G401 (cell line): ENCODE data around the gene LASP1. TPM values are rescaled to one million over a fixed set of nuclear protein-coding genes. Genes with fewer than 3 reads are reported as not detected.
A peak's percentile ranks its signal among the peaks of the same experiment; 100 is the strongest.

Experiments used
- DNase-seq: peaks from one replicate; pipeline ENCODE4 v3.0.0-alpha.2; 2015; ENCODE audit warnings: low spot score
- in situ Hi-C: cut with HindIII; loops from 2 replicates; pipeline ENCODE4 v1.10.0; 2016; ENCODE audit warnings: low sequenced_read_pairs, mixed read lengths
- total RNA-seq: library from RNA; depleted of rRNA; stranded (reverse); fragments of >200 nt; shearing (Covaris generic); gene quantifications from 2 replicates; pipeline ENCODE4 v1.2.3, GENCODE V29; 2014

The LASP1 gene
- total RNA-seq, 1 experiment from 2014 or later = 136 TPM

- DNase-seq = peak; percentile 60
- in situ Hi-C loops = no loop called here
These were observed 1.7 kb upstream of the LASP1 start for GRCh38 chr17:38867968-38868816.

- in situ Hi-C loops = no loop called here
These were observed 887 bp upstream of the LASP1 start for GRCh38 chr17:38868817-38869525.

GRCh38 chr17:38870259-38871165, 654 bp downstream of the LASP1 start:
- in situ Hi-C loops = no loop called here

More at GRCh38 chr17:38868817-38869525, 887 bp upstream of the LASP1 start:
- DNase-seq = peak; percentile 92

GRCh38 chr17:38871247-38872015, 1.6 kb downstream of the LASP1 start:
- in situ Hi-C loops = no loop called here
- peak; percentile 24 for DNase-seq

More at GRCh38 chr17:38870259-38871165, 654 bp downstream of the LASP1 start:
- DNase-seq = peak; percentile 61

- in situ Hi-C loops = no loop called here
- no peak for DNase-seq
These were observed 2.2 kb downstream of the LASP1 start for GRCh38 chr17:38872027-38872511.

- in situ Hi-C loops = no loop called here
- no peak for DNase-seq
These were observed 3.0 kb downstream of the LASP1 start for GRCh38 chr17:38872671-38873385.

- no peak for DNase-seq
- in situ Hi-C loops = no loop called here
These were observed 4.0 kb downstream of the LASP1 start for GRCh38 chr17:38873640-38874380.

GRCh38 chr17:38874505-38875400, 4.9 kb downstream of the LASP1 start:
- in situ Hi-C loops = no loop called here
- no peak for DNase-seq

- DNase-seq = no peak
- in situ Hi-C loops = no loop called here
These were observed 5.7 kb downstream of the LASP1 start for GRCh38 chr17:38875477-38876075.

GRCh38 chr17:38877130-38877851, 7.4 kb downstream of the LASP1 start:
- no peak for DNase-seq
- in situ Hi-C loops = no loop called here

GRCh38 chr17:38879878-38880665, 10.2 kb downstream of the LASP1 start:
- in situ Hi-C loops = no loop called here

GRCh38 chr17:38881600-38882191, 11.8 kb downstream of the LASP1 start:
- in situ Hi-C loops = no loop called here
- DNase-seq = no peak

More at GRCh38 chr17:38879878-38880665, 10.2 kb downstream of the LASP1 start:
- peak; percentile 49 for DNase-seq

GRCh38 chr17:38882870-38883269, 13.0 kb downstream of the LASP1 start:
- in situ Hi-C loops = no loop called here
- no peak for DNase-seq
